Measurements from ENCODE around the gene ASPSCR1.
"Not testable (repeated sequence)": the region's sequence is repeated elsewhere in the genome, so short reads cannot be mapped to it uniquely, and the experiment has no call there.

Gene ASPSCR1

GRCh38 chr17:81941484-81942166 lies 35.8 kb upstream of the ASPSCR1 start:
- DNase-seq = no peak

- no peak for DNase-seq
Observed at GRCh38 chr17:81942167-81942553, 35.3 kb upstream of the ASPSCR1 start.

GRCh38 chr17:81944858-81945257 lies 32.6 kb upstream of the ASPSCR1 start:
- no peak for DNase-seq

GRCh38 chr17:81947189-81947588 lies 30.2 kb upstream of the ASPSCR1 start, which contains the start of gene MYADML2:
MYADML2 (minus strand) TSS chr17:81947233; CDS start chr17:81941741, 5,492 bp downstream.
- no peak for DNase-seq

GRCh38 chr17:81948635-81949378 lies 28.6 kb upstream of the ASPSCR1 start:
- no peak for DNase-seq

- DNase-seq = no peak
Observed at GRCh38 chr17:81950501-81950900, 26.9 kb upstream of the ASPSCR1 start.

- DNase-seq = no peak
Observed at GRCh38 chr17:81951785-81952684, 25.4 kb upstream of the ASPSCR1 start.

GRCh38 chr17:81952792-81953228 lies 24.6 kb upstream of the ASPSCR1 start:
- no peak for DNase-seq

- not testable (repeated sequence) for DNase-seq
Observed at GRCh38 chr17:81953443-81953842, 24.0 kb upstream of the ASPSCR1 start.

GRCh38 chr17:81954131-81955057 lies 23.0 kb upstream of the ASPSCR1 start:
- no peak for DNase-seq

GRCh38 chr17:81955058-81955681 lies 22.3 kb upstream of the ASPSCR1 start:
- no peak for DNase-seq

GRCh38 chr17:81955756-81956544 lies 21.5 kb upstream of the ASPSCR1 start:
- DNase-seq = no peak

- no peak for DNase-seq
Observed at GRCh38 chr17:81956607-81957589, 20.5 kb upstream of the ASPSCR1 start.

- no peak for DNase-seq
Observed at GRCh38 chr17:81957691-81958432, 19.6 kb upstream of the ASPSCR1 start.

GRCh38 chr17:81958633-81959342 lies 18.6 kb upstream of the ASPSCR1 start:
- no peak for DNase-seq

GRCh38 chr17:81959362-81960129 lies 17.9 kb upstream of the ASPSCR1 start:
- peak; percentile 70 for DNase-seq
